Activated CD4-positive, alpha-beta memory T cell treated with anti-CD3 and anti-CD28 coated beads, Interleukin-2, amount 10 ng/mL, durations not matched to agents 7 days and 5 days (primary cell): ENCODE measurements around the gene GCNT2. TPM values are rescaled to one million over a fixed set of nuclear protein-coding genes. Genes with fewer than 3 reads are reported as not detected.
"Not testable (repeated sequence)": the region's sequence is repeated elsewhere in the genome, so short reads cannot be mapped to it uniquely, and the experiment has no call there.

Source experiments
- CTCF ChIA-PET: fragments of 350-600 bp; sonication (Branson Sonifier 250); formaldehyde crosslinking; loops from one replicate; lab custom pipeline; 2021; ENCODE audit warnings: antibody characterized with exemption, inconsistent platforms; lab: Charles Lee
- POLR2A ChIA-PET: fragments of 350-600 bp; sonication (Branson Sonifier 250); formaldehyde crosslinking; loops from one replicate; lab custom pipeline; 2021; ENCODE audit warnings: antibody characterized with exemption; lab: Charles Lee
- DNase-seq: peaks from one replicate; pipeline ENCODE4 v3.0.0-alpha.2; 2020
- H3K27ac Mint-ChIP-seq: one replicate; pipeline ENCODE4 v1.8.0; 2021; ENCODE audit warnings: mild to moderate bottlenecking, mixed read lengths
- H3K27me3 Mint-ChIP-seq: one replicate; pipeline ENCODE4 v1.8.0; 2021; ENCODE audit warnings: mixed read lengths
- H3K36me3 Mint-ChIP-seq: one replicate; pipeline ENCODE4 v1.8.0; 2021; ENCODE audit warnings: low read depth, mixed read lengths
- H3K4me1 Mint-ChIP-seq: one replicate; pipeline ENCODE4 v1.8.0; 2021; ENCODE audit warnings: mixed read lengths
- H3K4me3 Mint-ChIP-seq: one replicate; pipeline ENCODE4 v1.8.0; 2021; ENCODE audit warnings: mild to moderate bottlenecking, mixed read lengths
- H3K9me3 Mint-ChIP-seq: one replicate; pipeline ENCODE4 v1.8.0; 2021; ENCODE audit warnings: mixed read lengths
- total RNA-seq, 2 experiments: library from RNA; stranded (reverse); gene quantifications; one replicate each; pipeline ENCODE4 v1.2.3, GENCODE V29; 2021

Gene GCNT2
- total RNA-seq, 2 experiments from 2014 or later: 3.0 to 3.1 TPM

- DNase-seq: no peak
- CTCF ChIA-PET: no interaction called here
Measured at GRCh38 chr6:10595731-10596664, 74.8 kb downstream of the GCNT2 start.

GRCh38 chr6:10597499-10598001 is 76.4 kb downstream of the GCNT2 start:
- Mint-ChIP-seq H3K27ac (no peak overlapping the region), H3K4me1 (peaks cover 4% of the 10 kb centered on the region), H3K27me3 (no peaks in the 10 kb centered on the region), H3K36me3 (no peaks in the 10 kb centered on the region), H3K9me3 (no peaks in the 10 kb centered on the region), H3K4me3 (no peak overlapping the region)
- ChIA-PET POLR2A (no interaction called here), CTCF (no interaction called here)
- DNase-seq: no peak

More at GRCh38 chr6:10595731-10596664, 74.8 kb downstream of the GCNT2 start:
- Mint-ChIP-seq H3K27me3 (no peaks in the 10 kb centered on the region), H3K27ac (no peak overlapping the region), H3K9me3 (no peaks in the 10 kb centered on the region), H3K36me3 (no peaks in the 10 kb centered on the region), H3K4me3 (no peak overlapping the region), H3K4me1 (peaks cover 4% of the 10 kb centered on the region)
- POLR2A ChIA-PET: no interaction called here

GRCh38 chr6:10598084-10598960 is 77.2 kb downstream of the GCNT2 start:
- DNase-seq: no peak
- no peaks in the 10 kb centered on the region for H3K9me3 Mint-ChIP-seq
- peaks cover 4% of the 10 kb centered on the region for H3K4me1 Mint-ChIP-seq
- ChIA-PET CTCF (no interaction called here), POLR2A (no interaction called here)
- H3K27me3 Mint-ChIP-seq: no peaks in the 10 kb centered on the region
- no peaks in the 10 kb centered on the region for H3K36me3 Mint-ChIP-seq
- no peak overlapping the region for H3K27ac Mint-ChIP-seq
- no peak overlapping the region for H3K4me3 Mint-ChIP-seq

DNA sequence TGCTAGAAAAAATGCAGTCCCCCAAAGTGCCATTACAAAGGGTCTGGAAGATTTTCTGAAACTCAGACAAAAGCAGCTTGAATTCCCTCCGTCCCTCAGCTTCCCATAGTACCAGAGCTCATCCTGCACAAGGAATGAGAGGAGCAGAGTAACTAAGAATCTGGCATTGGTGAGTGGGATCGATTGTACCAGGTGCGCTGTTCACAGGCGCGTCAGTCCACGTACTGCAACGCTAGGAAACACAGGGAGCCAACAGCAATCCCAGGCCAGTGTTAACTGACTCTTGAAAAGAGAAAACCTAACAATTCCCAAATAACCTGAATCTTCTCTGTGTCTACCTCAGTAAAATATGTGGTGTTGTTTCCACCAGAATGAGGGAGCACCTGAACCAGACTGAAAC is 77.9 kb downstream of the GCNT2 start:
- no peak for DNase-seq
- peaks cover 4% of the 10 kb centered on the region for H3K4me1 Mint-ChIP-seq
- H3K4me3 Mint-ChIP-seq: no peak overlapping the region
- no peaks in the 10 kb centered on the region for H3K9me3 Mint-ChIP-seq
- POLR2A ChIA-PET: no interaction called here
- no peak overlapping the region for H3K27ac Mint-ChIP-seq
- CTCF ChIA-PET: no interaction called here
- no peaks in the 10 kb centered on the region for H3K36me3 Mint-ChIP-seq
- H3K27me3 Mint-ChIP-seq: no peaks in the 10 kb centered on the region

DNA sequence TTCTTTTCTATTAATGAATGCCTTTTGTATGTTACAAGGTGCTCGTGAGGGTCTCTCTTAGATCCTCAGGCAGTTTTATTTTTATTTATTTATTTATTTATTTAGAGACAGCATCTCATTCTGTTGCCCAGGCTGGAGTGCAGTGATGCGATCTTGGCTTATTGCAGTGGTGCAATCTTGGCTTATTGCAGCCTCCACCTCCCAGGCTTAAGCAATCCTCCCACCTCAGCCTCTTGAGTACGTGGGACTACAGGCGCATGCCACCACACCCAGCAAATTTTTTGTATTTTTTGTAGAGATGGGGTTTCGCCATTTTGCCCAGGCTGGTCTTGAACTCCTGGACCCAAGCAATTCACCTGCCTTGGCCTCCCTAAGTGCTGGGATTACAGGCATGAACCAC is 79.5 kb downstream of the GCNT2 start:
- POLR2A ChIA-PET, H3K36me3 Mint-ChIP-seq, H3K9me3 Mint-ChIP-seq, H3K4me1 Mint-ChIP-seq, DNase-seq, H3K27ac Mint-ChIP-seq, H3K4me3 Mint-ChIP-seq, H3K27me3 Mint-ChIP-seq, CTCF ChIA-PET: not testable (repeated sequence)

DNA sequence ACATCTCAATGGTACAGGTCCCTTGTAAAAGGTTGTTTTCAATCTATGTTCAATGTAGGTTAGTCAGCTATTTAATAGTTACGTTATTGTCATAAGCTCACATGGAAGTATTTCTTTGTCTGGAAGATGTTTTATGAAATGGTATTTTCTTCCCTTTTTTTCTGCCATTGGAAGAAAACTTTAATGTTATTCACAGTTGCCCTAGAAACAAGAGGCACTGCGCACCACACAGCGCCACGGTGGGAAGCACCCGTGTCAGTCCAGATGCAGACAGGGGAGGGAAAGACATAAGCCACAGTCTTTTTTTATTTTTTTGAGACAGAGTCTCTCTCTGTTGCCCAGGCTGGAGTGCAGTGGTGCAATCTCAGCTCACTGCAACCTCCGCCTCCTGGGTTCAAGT is 82.1 kb downstream of the GCNT2 start:
- Mint-ChIP-seq H3K4me1 (no peaks in the 10 kb centered on the region), H3K9me3 (no peaks in the 10 kb centered on the region), H3K27ac (no peak overlapping the region), H3K4me3 (no peak overlapping the region), H3K36me3 (no peaks in the 10 kb centered on the region), H3K27me3 (no peaks in the 10 kb centered on the region)
- CTCF ChIA-PET: no interaction called here
- DNase-seq: no peak
- POLR2A ChIA-PET: no interaction called here

DNA sequence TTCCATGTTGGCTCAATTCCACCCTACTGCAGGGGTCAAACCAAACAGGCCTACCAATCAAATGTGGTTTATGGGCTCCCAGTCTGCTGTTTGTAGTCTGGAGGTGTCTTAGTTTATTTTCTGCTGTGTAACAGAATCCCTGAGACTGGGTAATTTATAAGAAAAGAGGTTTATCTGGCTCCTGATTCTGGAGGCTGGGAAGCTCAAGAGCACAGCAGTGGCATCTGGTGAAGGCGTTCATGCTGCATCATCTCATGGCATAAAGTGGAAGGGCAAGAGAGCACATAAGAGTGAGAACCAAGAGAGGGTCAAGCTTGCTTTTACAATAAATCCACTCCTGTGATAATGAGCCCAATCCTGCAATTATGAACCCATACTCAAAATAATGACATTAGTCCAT is 87.9 kb downstream of the GCNT2 start:
- Mint-ChIP-seq H3K4me1 (no peaks in the 10 kb centered on the region), H3K4me3 (no peak overlapping the region), H3K9me3 (no peaks in the 10 kb centered on the region), H3K27me3 (no peaks in the 10 kb centered on the region), H3K36me3 (no peaks in the 10 kb centered on the region), H3K27ac (no peak overlapping the region)
- POLR2A ChIA-PET: interaction anchor here (0.7 kb wide), 1 partner anchor 36 kb away, joined by 3 read pairs; no protein-coding TSS in a partner anchor
- no peak for DNase-seq
- CTCF ChIA-PET: no interaction called here

GRCh38 chr6:10610289-10610688 is 89.1 kb downstream of the GCNT2 start:
- CTCF ChIA-PET: no interaction called here
- no peaks in the 10 kb centered on the region for H3K27me3 Mint-ChIP-seq
- POLR2A ChIA-PET: no interaction called here
- H3K4me1 Mint-ChIP-seq: no peaks in the 10 kb centered on the region
- no peak overlapping the region for H3K27ac Mint-ChIP-seq
- H3K4me3 Mint-ChIP-seq: no peak overlapping the region
- no peak for DNase-seq
- H3K36me3 Mint-ChIP-seq: no peaks in the 10 kb centered on the region
- H3K9me3 Mint-ChIP-seq: no peaks in the 10 kb centered on the region

DNA sequence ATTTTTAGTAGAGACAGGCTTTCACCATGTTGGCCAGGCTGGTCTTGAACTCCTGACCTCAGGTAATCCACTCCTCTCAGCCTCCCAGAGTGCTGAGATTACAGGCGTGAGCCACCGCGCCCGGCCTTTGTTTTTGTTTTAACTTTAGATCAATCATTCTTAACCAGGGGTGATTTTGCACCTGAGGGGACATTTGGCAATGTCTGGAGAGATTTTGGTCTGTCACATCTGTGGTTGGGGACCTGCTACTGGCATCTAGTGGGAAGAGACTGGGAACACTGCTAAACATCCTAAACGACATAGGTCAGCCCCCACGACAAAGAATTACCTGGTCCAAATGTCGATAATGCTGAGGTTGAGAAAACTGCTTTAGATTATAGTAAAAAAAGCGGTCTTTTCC is 91.0 kb downstream of the GCNT2 start:
- no peak overlapping the region for H3K4me3 Mint-ChIP-seq
- CTCF ChIA-PET: no interaction called here
- no peak overlapping the region for H3K27ac Mint-ChIP-seq
- no peaks in the 10 kb centered on the region for H3K27me3 Mint-ChIP-seq
- H3K4me1 Mint-ChIP-seq: no peaks in the 10 kb centered on the region
- POLR2A ChIA-PET: no interaction called here
- H3K9me3 Mint-ChIP-seq: no peaks in the 10 kb centered on the region
- no peaks in the 10 kb centered on the region for H3K36me3 Mint-ChIP-seq
- no peak for DNase-seq

GRCh38 chr6:10613077-10613476 is 91.9 kb downstream of the GCNT2 start:
- H3K27me3 Mint-ChIP-seq: no peaks in the 10 kb centered on the region
- no peaks in the 10 kb centered on the region for H3K9me3 Mint-ChIP-seq
- ChIA-PET POLR2A (no interaction called here), CTCF (no interaction called here)
- DNase-seq: no peak
- H3K36me3 Mint-ChIP-seq: no peaks in the 10 kb centered on the region
- H3K4me3 Mint-ChIP-seq: no peak overlapping the region
- H3K4me1 Mint-ChIP-seq: no peaks in the 10 kb centered on the region
- H3K27ac Mint-ChIP-seq: no peak overlapping the region

- no peak for DNase-seq
- H3K4me3 Mint-ChIP-seq: no peak overlapping the region
- no peak overlapping the region for H3K27ac Mint-ChIP-seq
- POLR2A ChIA-PET: no interaction called here
- no peaks in the 10 kb centered on the region for H3K27me3 Mint-ChIP-seq
- H3K9me3 Mint-ChIP-seq: no peaks in the 10 kb centered on the region
- H3K4me1 Mint-ChIP-seq: no peaks in the 10 kb centered on the region
- no peaks in the 10 kb centered on the region for H3K36me3 Mint-ChIP-seq
- CTCF ChIA-PET: interaction anchor here (0.6 kb wide), 1 partner anchor 17 kb away, joined by 3 read pairs; no protein-coding TSS in a partner anchor
Measured at GRCh38 chr6:10613723-10614122, 92.6 kb downstream of the GCNT2 start.

DNA sequence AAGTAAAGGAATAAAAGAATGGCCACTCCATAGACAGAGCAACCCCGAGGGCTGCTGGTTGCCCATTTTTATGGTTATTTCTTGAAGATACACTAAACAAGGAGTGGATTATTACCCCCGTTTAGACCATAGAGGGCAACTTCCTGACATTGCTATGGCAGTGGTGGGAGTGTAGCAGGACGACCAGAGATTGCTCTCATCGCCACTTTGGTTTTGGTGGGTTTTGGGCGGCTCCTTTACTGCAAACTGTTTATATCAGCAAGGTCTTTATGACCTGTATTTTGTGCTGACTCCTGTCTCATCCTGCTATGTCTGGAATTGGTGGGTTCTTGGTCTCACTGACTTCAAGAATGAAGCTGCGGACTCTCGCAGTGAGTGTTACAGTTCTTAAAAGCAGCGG is 94.5 kb downstream of the GCNT2 start:
- Mint-ChIP-seq H3K4me1 (no peaks in the 10 kb centered on the region), H3K27me3 (no peaks in the 10 kb centered on the region), H3K36me3 (no peaks in the 10 kb centered on the region), H3K27ac (no peak overlapping the region), H3K4me3 (no peak overlapping the region), H3K9me3 (no peaks in the 10 kb centered on the region)
- ChIA-PET CTCF (no interaction called here), POLR2A (no interaction called here)
- DNase-seq: no peak

GRCh38 chr6:10616266-10616665 is 95.1 kb downstream of the GCNT2 start:
- H3K4me1 Mint-ChIP-seq: not testable (repeated sequence)

More at GRCh38 chr6:10616266-10616665, 95.1 kb downstream of the GCNT2 start:
- H3K27ac Mint-ChIP-seq, CTCF ChIA-PET, POLR2A ChIA-PET, H3K9me3 Mint-ChIP-seq, H3K27me3 Mint-ChIP-seq, H3K4me3 Mint-ChIP-seq, DNase-seq, H3K36me3 Mint-ChIP-seq: not testable (repeated sequence)
